Stimulated activated CD4-positive, alpha-beta T cell treated with anti-CD3 and anti-CD28 coated beads, Interleukin-4, amount 100 ng/mL, for 1 hour (primary cell): ENCODE results near the gene PKNOX2.

Source experiments
- DNase-seq: peaks from one replicate; pipeline ENCODE4 v3.0.0-alpha.2; 2020

The PKNOX2 gene

GRCh38 chr11:125343718-125344131 lies 179.2 kb downstream of the PKNOX2 start:
- DNase-seq, result no peak

- DNase-seq, result no peak
These were observed 180.4 kb downstream of the PKNOX2 start for GRCh38 chr11:125344846-125345420.

- DNase-seq, result peak; percentile 35
These were observed 181.0 kb downstream of the PKNOX2 start for GRCh38 chr11:125345421-125346178.

GRCh38 chr11:125346179-125346530 lies 181.6 kb downstream of the PKNOX2 start:
- no peak for DNase-seq

GRCh38 chr11:125346565-125347260 lies 182.2 kb downstream of the PKNOX2 start:
- DNase-seq, result no peak

GRCh38 chr11:125347261-125347585 lies 182.7 kb downstream of the PKNOX2 start:
- DNase-seq, result no peak

GRCh38 chr11:125348141-125348651 lies 183.6 kb downstream of the PKNOX2 start:
- DNase-seq, result no peak

GRCh38 chr11:125348674-125349309 lies 184.2 kb downstream of the PKNOX2 start:
- peak; percentile 50 for DNase-seq

GRCh38 chr11:125350206-125351032 lies 185.9 kb downstream of the PKNOX2 start:
- DNase-seq, result no peak

- no peak for DNase-seq
These were observed 186.7 kb downstream of the PKNOX2 start for GRCh38 chr11:125351033-125351867.

- DNase-seq, result no peak
These were observed 187.3 kb downstream of the PKNOX2 start for GRCh38 chr11:125351868-125352250.

GRCh38 chr11:125356797-125357196 lies 192.2 kb downstream of the PKNOX2 start:
- no peak for DNase-seq

GRCh38 chr11:125357551-125357950 lies 193.0 kb downstream of the PKNOX2 start:
- no peak for DNase-seq

GRCh38 chr11:125358254-125358840 lies 193.8 kb downstream of the PKNOX2 start:
- no peak for DNase-seq

- DNase-seq, result no peak
These were observed 194.6 kb downstream of the PKNOX2 start for GRCh38 chr11:125359130-125359529.

GRCh38 chr11:125360066-125360465 lies 195.5 kb downstream of the PKNOX2 start:
- no peak for DNase-seq

- no peak for DNase-seq
These were observed 199.7 kb downstream of the PKNOX2 start for GRCh38 chr11:125364121-125364826.

GRCh38 chr11:125365196-125365931 lies 200.8 kb downstream of the PKNOX2 start:
- DNase-seq, result no peak

- no peak for DNase-seq
These were observed 203.2 kb downstream of the PKNOX2 start for GRCh38 chr11:125367710-125368109.

- no peak for DNase-seq
These were observed 204.2 kb downstream of the PKNOX2 start for GRCh38 chr11:125368757-125369156.
